ENCODE results near the gene KIF1C. TPM values are rescaled to one million over a fixed set of nuclear protein-coding genes. Genes with fewer than 3 reads are reported as not detected.

Gene KIF1C
- total RNA-seq, 2 experiments from 2014 or later = 39.8 to 51.0 TPM

DNA sequence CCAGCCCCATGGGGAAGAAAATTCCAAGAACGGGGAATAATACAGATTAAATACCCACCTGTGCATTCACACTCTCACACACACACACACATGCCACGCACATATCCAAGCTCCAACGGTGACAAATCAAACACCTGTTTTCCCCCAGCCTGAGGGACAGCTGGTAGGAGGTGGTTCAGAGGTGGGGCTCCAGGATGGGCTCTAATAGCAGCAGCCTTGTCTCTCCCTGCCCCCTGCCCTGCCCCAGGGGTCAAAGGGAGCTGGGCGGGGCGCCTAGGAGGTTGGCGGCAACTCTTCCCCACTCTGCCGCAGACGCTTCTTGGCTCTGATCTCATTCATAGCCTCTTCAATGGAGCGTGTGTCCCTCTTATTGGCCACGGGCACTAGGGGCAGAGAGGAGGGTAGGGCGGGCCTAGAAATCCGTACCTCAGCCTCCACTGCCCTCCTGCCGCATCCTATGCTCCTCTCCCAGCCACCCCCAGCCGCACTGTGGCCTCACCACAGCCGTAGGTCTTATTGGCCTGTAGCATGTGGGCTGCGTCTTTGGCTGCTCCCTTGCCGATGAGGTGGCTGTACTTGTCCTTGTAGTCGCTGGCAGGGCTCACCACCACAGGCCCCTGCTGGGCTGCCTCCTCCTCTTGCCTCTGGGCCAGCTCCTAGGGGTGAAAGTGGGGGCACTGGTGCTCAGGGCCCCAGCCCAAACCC, 38.3 kb upstream of the KIF1C start:
- Mint-ChIP-seq H3K27ac (no peak overlapping the region), H3K4me3 (no peak overlapping the region), H3K9me3 (ENCODE audit: low read depth) (no peaks in the 10 kb centered on the region), H3K36me3 (peaks cover 7% of the 10 kb centered on the region), H3K27me3 (no peaks in the 10 kb centered on the region), H3K4me1 (no peaks in the 10 kb centered on the region)
- DNase-seq = no peak
- no peak for ATAC-seq
- CTCF ChIA-PET = interaction anchor here (3.7 kb wide), 1 partner anchor 8 kb away, joined by 17 read pairs; the partner anchor contains the start of gene SPAG7

GRCh38 chr17:4960279-4960922, 37.3 kb upstream of the KIF1C start:
- ATAC-seq (no peak), DNase-seq (no peak)
- H3K9me3 Mint-ChIP-seq (ENCODE audit: low read depth) = no peaks in the 10 kb centered on the region
- no peak overlapping the region for H3K4me3 Mint-ChIP-seq
- H3K4me1 Mint-ChIP-seq = peaks cover 3% of the 10 kb centered on the region
- H3K27ac Mint-ChIP-seq = no peak overlapping the region
- H3K27me3 Mint-ChIP-seq = no peaks in the 10 kb centered on the region
- CTCF ChIA-PET = no interaction called here
- peaks cover 12% of the 10 kb centered on the region for H3K36me3 Mint-ChIP-seq

GRCh38 chr17:4965311-4965986, 32.3 kb upstream of the KIF1C start:
- peaks cover 31% of the 10 kb centered on the region for H3K36me3 Mint-ChIP-seq
- peak overlapping the region; percentile 44 for H3K4me3 Mint-ChIP-seq
- no peak for DNase-seq
- no peak for ATAC-seq
- H3K27me3 Mint-ChIP-seq = no peaks in the 10 kb centered on the region
- H3K9me3 Mint-ChIP-seq (ENCODE audit: low read depth) = no peaks in the 10 kb centered on the region
- CTCF ChIA-PET = interaction anchor here (1.3 to 4.7 kb wide), 3 partner anchors 13 to 56 kb away, joined by 3 to 34 read pairs (median 31); partner anchors contain the start of gene PFN1
- peaks cover 30% of the 10 kb centered on the region for H3K4me1 Mint-ChIP-seq
- no peak overlapping the region for H3K27ac Mint-ChIP-seq

DNA sequence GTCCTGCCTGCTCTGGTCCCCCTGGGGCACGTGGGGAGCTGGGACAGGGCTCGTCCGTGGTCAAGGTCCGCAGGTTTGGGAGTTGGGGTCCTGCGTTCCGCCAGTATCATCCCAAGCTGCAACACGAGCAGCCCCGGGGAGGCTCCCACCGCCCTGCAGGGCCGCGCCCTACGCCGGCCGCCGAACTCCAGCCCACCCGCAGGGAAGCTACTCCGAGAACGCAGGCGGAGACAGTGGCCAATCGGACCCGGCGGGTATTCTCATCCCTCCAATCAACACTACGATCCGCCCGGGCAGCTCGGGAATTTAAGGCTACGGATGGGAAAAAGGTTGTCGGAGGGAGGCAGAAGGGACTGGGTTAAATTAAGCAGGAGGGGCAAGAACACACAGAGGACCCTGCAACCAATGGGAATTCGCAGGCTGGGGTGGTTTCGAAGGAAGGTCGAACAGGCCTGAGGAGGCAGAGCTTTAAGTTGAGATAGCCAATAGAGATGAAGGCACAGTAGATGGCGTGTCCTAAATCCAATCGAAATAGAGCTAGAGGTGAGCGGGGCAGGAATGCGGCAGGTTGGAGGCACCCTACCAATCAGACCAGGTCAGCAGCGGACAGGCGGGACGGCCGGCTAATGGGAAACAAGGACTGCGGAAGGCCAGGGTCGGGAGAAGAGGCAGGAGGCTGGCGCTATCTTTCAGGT, 30.8 kb upstream of the KIF1C start:
- CTCF ChIA-PET = interaction anchor here (1.0 to 6.3 kb wide), 13 partner anchors 9 to 400 kb away, joined by 3 to 39 read pairs (median 9); partner anchors contain the start of genes CAMTA2, ENO3, PFN1 and RNF167
- Mint-ChIP-seq H3K27ac (no peak overlapping the region), H3K36me3 (peaks cover 34% of the 10 kb centered on the region), H3K4me3 (no peak overlapping the region), H3K4me1 (peaks cover 36% of the 10 kb centered on the region), H3K9me3 (ENCODE audit: low read depth) (no peaks in the 10 kb centered on the region), H3K27me3 (no peaks in the 10 kb centered on the region)
- peak; percentile 89 for ATAC-seq
- DNase-seq = peak; percentile 99

DNA sequence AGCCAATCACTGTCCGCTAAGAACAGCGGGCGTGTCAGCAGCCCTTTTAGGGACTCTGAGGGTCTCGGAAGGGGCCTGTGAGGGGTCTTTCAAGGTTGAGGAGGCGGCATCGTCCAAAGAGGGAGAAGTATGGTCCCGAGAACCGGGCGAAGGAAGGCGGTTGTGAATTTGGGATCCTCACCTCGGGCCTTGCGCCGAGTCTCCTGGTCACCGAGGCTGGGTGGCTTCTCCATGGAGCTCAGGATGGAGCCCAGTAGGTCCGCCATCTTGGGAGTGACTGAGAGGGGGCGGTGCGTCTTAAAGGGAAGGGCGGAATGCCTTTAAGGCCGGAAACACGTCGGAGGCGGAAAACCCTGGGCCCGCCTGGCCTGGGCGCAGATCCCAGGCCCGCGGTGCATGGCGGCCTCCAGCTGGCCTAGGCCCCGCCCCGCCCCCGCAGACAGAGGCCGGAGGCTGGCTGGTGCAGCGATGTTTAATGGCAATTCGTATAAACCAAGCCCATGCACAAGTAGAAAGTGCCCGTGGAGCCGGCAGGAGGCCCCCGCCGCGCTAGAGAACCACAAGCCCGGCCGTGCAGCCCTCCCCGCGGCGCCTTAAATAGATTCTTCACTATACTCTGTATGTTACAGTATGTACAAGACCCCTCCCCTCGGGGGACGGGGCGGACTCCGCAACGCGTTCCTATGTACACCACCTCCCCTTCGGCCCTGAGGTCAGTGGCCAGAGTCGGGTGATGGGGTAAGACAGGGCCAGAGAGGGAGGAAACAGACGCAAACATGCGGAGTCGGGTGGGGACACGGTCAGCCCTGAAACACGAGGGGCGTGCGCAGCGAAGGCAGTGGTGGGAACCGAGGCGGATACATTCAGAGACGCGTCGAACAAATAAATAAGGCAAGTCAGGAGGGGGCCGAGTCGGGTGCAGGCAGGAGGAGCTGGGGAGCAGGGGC, 29.9 kb upstream of the KIF1C start, which contains the start of gene SPAG7:
Gene SPAG7 (minus strand): TSS at position 279 of the 947 bp plus-strand sequence. CDS start 13 bp downstream, at position 266.
- no peak within 1 kb of the TSS for H3K4me3 Mint-ChIP-seq
- ATAC-seq (peak; percentile 73), DNase-seq (peak; percentile 96)
- no peak within 1 kb of the TSS for H3K27ac Mint-ChIP-seq
- H3K27me3 Mint-ChIP-seq = no peaks in the 10 kb centered on the region
- CTCF ChIA-PET = interaction anchor here (0.7 to 6.3 kb wide), 16 partner anchors 10 to 401 kb away, joined by 3 to 39 read pairs (median 7); partner anchors contain the start of genes CAMTA2, ENO3, PFN1 and RNF167
- peaks cover 36% of the 10 kb centered on the region for H3K4me1 Mint-ChIP-seq
- peaks cover 39% of the 10 kb centered on the region for H3K36me3 Mint-ChIP-seq
- H3K9me3 Mint-ChIP-seq (ENCODE audit: low read depth) = no peaks in the 10 kb centered on the region

GRCh38 chr17:4968486-4969046, 29.2 kb upstream of the KIF1C start:
- DNase-seq = no peak
- no peaks in the 10 kb centered on the region for H3K27me3 Mint-ChIP-seq
- CTCF ChIA-PET = interaction anchor here (0.7 to 6.3 kb wide), 11 partner anchors 13 to 94 kb away, joined by 3 to 39 read pairs (median 8); partner anchors contain the start of genes CAMTA2, CHRNE, ENO3 and PFN1
- peaks cover 39% of the 10 kb centered on the region for H3K36me3 Mint-ChIP-seq
- no peaks in the 10 kb centered on the region for H3K9me3 Mint-ChIP-seq (ENCODE audit: low read depth)
- no peak overlapping the region for H3K27ac Mint-ChIP-seq
- no peak overlapping the region for H3K4me3 Mint-ChIP-seq
- peaks cover 36% of the 10 kb centered on the region for H3K4me1 Mint-ChIP-seq
- ATAC-seq = no peak

- Mint-ChIP-seq H3K27ac (no peak overlapping the region), H3K36me3 (peaks cover 42% of the 10 kb centered on the region), H3K27me3 (no peaks in the 10 kb centered on the region), H3K9me3 (ENCODE audit: low read depth) (no peaks in the 10 kb centered on the region), H3K4me1 (peaks cover 41% of the 10 kb centered on the region), H3K4me3 (no peak overlapping the region)
- DNase-seq (peak; percentile 71), ATAC-seq (no peak)
- CTCF ChIA-PET = interaction anchor here (1.0 to 6.3 kb wide), 6 partner anchors 12 to 94 kb away, joined by 3 to 39 read pairs (median 16); partner anchors contain the start of genes CAMTA2, CHRNE, RNF167 and SLC25A11
Observed at GRCh38 chr17:4969047-4969550, 28.7 kb upstream of the KIF1C start.

GRCh38 chr17:4969551-4970173, 28.1 kb upstream of the KIF1C start:
- Mint-ChIP-seq H3K4me1 (peaks cover 43% of the 10 kb centered on the region), H3K27me3 (no peaks in the 10 kb centered on the region), H3K36me3 (peaks cover 42% of the 10 kb centered on the region), H3K9me3 (ENCODE audit: low read depth) (no peaks in the 10 kb centered on the region), H3K27ac (no peak overlapping the region), H3K4me3 (no peak overlapping the region)
- ATAC-seq (no peak), DNase-seq (no peak)
- CTCF ChIA-PET = interaction anchor here (1.0 to 6.3 kb wide), 9 partner anchors 11 to 93 kb away, joined by 3 to 39 read pairs (median 5); partner anchors contain the start of genes CAMTA2, CHRNE, RNF167 and SLC25A11

- peaks cover 44% of the 10 kb centered on the region for H3K4me1 Mint-ChIP-seq
- no peak for ATAC-seq
- no peak overlapping the region for H3K27ac Mint-ChIP-seq
- no peak for DNase-seq
- H3K27me3 Mint-ChIP-seq = no peaks in the 10 kb centered on the region
- H3K4me3 Mint-ChIP-seq = no peak overlapping the region
- H3K36me3 Mint-ChIP-seq = peaks cover 42% of the 10 kb centered on the region
- H3K9me3 Mint-ChIP-seq (ENCODE audit: low read depth) = no peaks in the 10 kb centered on the region
- CTCF ChIA-PET = interaction anchor here (1.2 to 6.3 kb wide), 5 partner anchors 10 to 91 kb away, joined by 3 to 39 read pairs (median 8); partner anchors contain the start of genes CAMTA2, RNF167 and SLC25A11
Observed at GRCh38 chr17:4970273-4970672, 27.5 kb upstream of the KIF1C start.

- CTCF ChIA-PET = interaction anchor here (0.6 to 6.3 kb wide), 6 partner anchors 8 to 91 kb away, joined by 3 to 39 read pairs (median 3); partner anchors contain the start of genes CAMTA2 and PFN1
- no peak overlapping the region for H3K4me3 Mint-ChIP-seq
- H3K9me3 Mint-ChIP-seq (ENCODE audit: low read depth) = no peaks in the 10 kb centered on the region
- no peak for DNase-seq
- ATAC-seq = no peak
- H3K27me3 Mint-ChIP-seq = no peaks in the 10 kb centered on the region
- H3K27ac Mint-ChIP-seq = no peak overlapping the region
- peaks cover 34% of the 10 kb centered on the region for H3K4me1 Mint-ChIP-seq
- peaks cover 41% of the 10 kb centered on the region for H3K36me3 Mint-ChIP-seq
Observed at GRCh38 chr17:4971826-4972225, 25.9 kb upstream of the KIF1C start.

GRCh38 chr17:4972322-4972721, 25.4 kb upstream of the KIF1C start:
- CTCF ChIA-PET = interaction anchor here (0.9 to 6.3 kb wide), 2 partner anchors 14 to 91 kb away, joined by 3 to 39 read pairs; partner anchors contain the start of gene CAMTA2
- no peak overlapping the region for H3K4me3 Mint-ChIP-seq
- peaks cover 42% of the 10 kb centered on the region for H3K36me3 Mint-ChIP-seq
- ATAC-seq (no peak), DNase-seq (no peak)
- H3K27me3 Mint-ChIP-seq = no peaks in the 10 kb centered on the region
- no peaks in the 10 kb centered on the region for H3K9me3 Mint-ChIP-seq (ENCODE audit: low read depth)
- H3K27ac Mint-ChIP-seq = no peak overlapping the region
- peaks cover 34% of the 10 kb centered on the region for H3K4me1 Mint-ChIP-seq

All from activated CD8-positive, alpha-beta memory T cell treated with anti-CD3 and anti-CD28 coated beads, Interleukin-2, amount 10 ng/mL, durations not matched to agents 7 days and 5 days (primary cell).